Upper lobe of right lung (tissue), 1 donor: Measurements from ENCODE around the gene RIMBP3C. TPM values are rescaled to one million over a fixed set of nuclear protein-coding genes. Genes with fewer than 3 reads are reported as not detected.
"Not testable (repeated sequence)": the region's sequence is repeated elsewhere in the genome, so short reads cannot be mapped to it uniquely, and the experiment has no call there.

ENCODE experiments used
- ATAC-seq: fragments of 200-7000 bp; cut with Tn5 transposase; one replicate; pipeline ENCODE4 v1.9.1; 2020; ENCODE audit warnings: mild to moderate bottlenecking, moderate library complexity
- DNase-seq: peaks from one replicate; pipeline ENCODE4 v3.0.0-alpha.2; 2020
- H3K27ac ChIP-seq: fragments of 200-600 bp; one replicate; pipeline ENCODE4 v1.8.0; 2022
- H3K27me3 ChIP-seq: fragments of 200-600 bp; one replicate; pipeline ENCODE4 v1.8.0; 2022; ENCODE audit warnings: mild to moderate bottlenecking
- H3K36me3 ChIP-seq: fragments of 200-600 bp; one replicate; pipeline ENCODE4 v1.8.0; 2022
- H3K4me1 ChIP-seq: fragments of 200-600 bp; one replicate; pipeline ENCODE4 v1.8.0; 2022
- H3K4me3 ChIP-seq: fragments of 200-600 bp; one replicate; pipeline ENCODE4 v1.8.0; 2022; ENCODE audit warnings: mild to moderate bottlenecking
- H3K9me3 ChIP-seq: fragments of 200-600 bp; one replicate; pipeline ENCODE4 v1.8.0; 2022
- CTCF ChIP-seq: fragments of 200-600 bp; IDR thresholded peaks from one replicate; pipeline ENCODE4 v1.8.0; 2022; ENCODE audit warnings: antibody characterized with exemption
- intact Hi-C: fragments of 100-400 bp; cut with DNase I; formaldehyde crosslinking; loops from one replicate; pipeline ENCODE4 v1.11.0; 2022
- total RNA-seq: library from RNA; stranded (reverse); fragmentation: NEBNext Ultra II Directional; extraction: Animal tissue kit (Norgen Biotek cat#: 25700); gene quantifications from one replicate; pipeline ENCODE4 v1.2.1, GENCODE V29; 2021
- donor health status: DM: no; HTN: yes; CAD: no; lungs with severe emphysema.

Gene RIMBP3C
- total RNA-seq, 1 donor from 2014 or later: 0.41 TPM

GRCh38 chr22:21567456-21568346 is 16.4 kb upstream of the RIMBP3C start, which contains the start of gene UBE2L3:
Gene UBE2L3, plus strand, starts transcription at chr22:21567714. Its CDS starts 31 bp downstream, at chr22:21567745.
- Histone ChIP-seq H3K27me3 (no peaks in the 10 kb centered on the region), H3K9me3 (no peaks in the 10 kb centered on the region), H3K4me3 (peak within 1 kb of the TSS; percentile 97), H3K36me3 (peaks cover 4% of the 10 kb centered on the region), H3K27ac (peak within 1 kb of the TSS; percentile 97), H3K4me1 (peaks cover 40% of the 10 kb centered on the region)
- peak; percentile 93 for DNase-seq
- peak; percentile 97 for ATAC-seq
- intact Hi-C loops: no loop called here
- no peak for TF ChIP-seq CTCF

DNA sequence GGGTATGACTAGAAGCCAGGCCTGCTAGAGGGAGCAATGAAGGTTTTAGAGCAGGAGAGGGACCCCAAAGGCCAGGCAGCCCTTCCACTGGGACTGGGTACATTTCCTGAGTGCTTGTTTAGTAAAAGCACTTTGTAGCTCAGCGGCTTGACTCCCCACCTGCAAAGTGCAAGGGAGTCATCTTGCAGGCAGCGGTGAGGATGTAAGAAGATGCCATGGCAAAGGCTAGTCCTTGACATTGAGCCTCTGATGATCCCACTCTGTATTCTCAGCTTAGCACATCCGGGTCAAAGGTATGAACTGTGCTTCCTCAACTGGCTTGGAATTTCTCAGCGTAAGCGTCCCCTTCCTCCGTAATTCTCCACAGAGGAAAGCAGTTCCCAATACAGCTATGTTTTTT is 13.2 kb upstream of the RIMBP3C start:
- peaks cover 11% of the 10 kb centered on the region for H3K4me1 ChIP-seq
- no peak overlapping the region for H3K4me3 ChIP-seq
- H3K27me3 ChIP-seq: no peaks in the 10 kb centered on the region
- intact Hi-C loops: no loop called here
- DNase-seq (no peak), ATAC-seq (no peak)
- no peak for TF ChIP-seq CTCF
- H3K27ac ChIP-seq: no peak overlapping the region
- no peaks in the 10 kb centered on the region for H3K9me3 ChIP-seq
- H3K36me3 ChIP-seq: no peaks in the 10 kb centered on the region

GRCh38 chr22:21563912-21564311 is 12.7 kb upstream of the RIMBP3C start:
- DNase-seq: no peak
- TF ChIP-seq CTCF: no peak
- peaks cover 6% of the 10 kb centered on the region for H3K4me1 ChIP-seq
- H3K27me3 ChIP-seq: no peaks in the 10 kb centered on the region
- intact Hi-C loops: no loop called here
- H3K9me3 ChIP-seq: no peaks in the 10 kb centered on the region
- H3K27ac ChIP-seq: no peak overlapping the region
- H3K4me3 ChIP-seq: no peak overlapping the region
- no peaks in the 10 kb centered on the region for H3K36me3 ChIP-seq
- no peak for ATAC-seq

GRCh38 chr22:21560657-21561056 is 9.4 kb upstream of the RIMBP3C start:
- H3K36me3 ChIP-seq, DNase-seq, H3K27ac ChIP-seq, H3K9me3 ChIP-seq, intact Hi-C loops, H3K27me3 ChIP-seq, H3K4me1 ChIP-seq, H3K4me3 ChIP-seq: not testable (repeated sequence)
- peak; percentile 13 for ATAC-seq

DNA sequence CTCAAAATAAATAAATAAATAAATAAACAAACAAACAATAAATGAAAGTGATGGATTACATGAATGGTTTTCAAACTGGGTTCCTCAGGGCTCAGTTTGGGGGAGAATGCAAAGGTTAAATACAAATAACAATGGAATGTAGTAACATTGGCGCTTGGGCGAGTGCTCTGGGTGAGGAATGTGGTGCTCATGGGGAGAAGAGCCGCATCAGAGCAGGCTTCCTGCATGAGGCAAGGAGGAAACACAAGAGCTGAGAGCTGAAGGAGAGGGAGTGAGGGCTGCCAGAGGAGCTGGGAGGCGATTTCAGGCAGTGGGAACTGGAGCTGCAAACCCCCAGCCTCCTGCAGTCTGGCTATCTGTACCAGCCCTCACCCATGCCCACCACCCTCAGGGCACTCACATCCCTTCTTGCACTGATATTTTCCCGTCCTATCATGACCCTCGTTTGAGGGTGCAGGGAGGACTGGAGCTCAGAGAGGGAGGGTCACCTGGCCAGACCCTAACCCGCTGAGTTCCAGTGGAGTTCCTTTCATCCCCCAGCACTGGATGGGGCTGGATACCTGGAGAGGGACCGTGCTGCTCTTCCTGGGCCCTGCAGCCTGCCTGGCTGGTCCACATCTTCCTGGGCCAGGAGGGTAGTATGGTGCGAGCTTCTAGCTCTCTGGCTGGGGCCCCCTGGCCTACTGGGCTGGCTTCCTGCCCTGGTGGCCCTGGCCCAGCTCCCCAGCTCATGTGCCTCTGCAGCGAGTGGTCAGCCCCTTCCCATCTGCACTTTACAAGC is 8.3 kb upstream of the RIMBP3C start:
- intact Hi-C loops, H3K27ac ChIP-seq, H3K4me3 ChIP-seq, H3K9me3 ChIP-seq, H3K36me3 ChIP-seq, H3K4me1 ChIP-seq, H3K27me3 ChIP-seq: not testable (repeated sequence)
- peak; percentile 38 for DNase-seq
- peak; percentile 67 for ATAC-seq

GRCh38 chr22:21550678-21551047 is 598 bp downstream of the RIMBP3C start:
- H3K27ac ChIP-seq, H3K27me3 ChIP-seq, H3K36me3 ChIP-seq, DNase-seq, H3K9me3 ChIP-seq, H3K4me3 ChIP-seq, H3K4me1 ChIP-seq, intact Hi-C loops: not testable (repeated sequence)
- peak; percentile 79 for ATAC-seq

GRCh38 chr22:21550008-21550677 is 1.1 kb downstream of the RIMBP3C start:
- H3K27me3 ChIP-seq, H3K36me3 ChIP-seq, H3K9me3 ChIP-seq, H3K27ac ChIP-seq, intact Hi-C loops, H3K4me3 ChIP-seq, DNase-seq, H3K4me1 ChIP-seq: not testable (repeated sequence)
- peak; percentile 84 for ATAC-seq

- H3K27ac ChIP-seq, H3K4me3 ChIP-seq, intact Hi-C loops, H3K27me3 ChIP-seq, H3K36me3 ChIP-seq, H3K9me3 ChIP-seq, DNase-seq, H3K4me1 ChIP-seq: not testable (repeated sequence)
- peak; percentile 24 for ATAC-seq
These were observed 1.7 kb downstream of the RIMBP3C start for GRCh38 chr22:21549558-21549957.

GRCh38 chr22:21544432-21545322 is 6.6 kb downstream of the RIMBP3C start:
- ATAC-seq: peak; percentile 61

DNA sequence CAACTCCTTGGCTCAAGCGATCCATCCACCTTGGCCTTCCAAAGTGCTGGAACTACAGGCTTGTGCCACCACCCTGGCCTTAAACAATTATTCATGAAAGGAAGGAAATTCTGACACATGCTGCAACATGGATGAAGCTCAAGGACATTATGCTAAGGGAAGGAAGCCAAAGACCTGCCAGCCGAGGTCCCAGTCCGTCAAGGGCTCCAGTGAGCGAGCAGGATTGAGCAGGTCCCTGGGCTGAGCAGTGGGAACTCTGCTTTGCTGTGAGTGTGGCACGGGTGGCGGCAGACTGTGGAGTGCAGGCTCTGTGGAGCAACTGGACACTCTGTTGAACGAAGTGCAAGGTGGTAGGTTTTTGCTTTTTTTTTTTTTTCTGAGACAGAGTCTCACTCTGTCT is 11.4 kb downstream of the RIMBP3C start:
- H3K9me3 ChIP-seq, DNase-seq, H3K4me1 ChIP-seq, H3K4me3 ChIP-seq, H3K27me3 ChIP-seq, H3K36me3 ChIP-seq, intact Hi-C loops, ATAC-seq, H3K27ac ChIP-seq: not testable (repeated sequence)

More at GRCh38 chr22:21544432-21545322, 6.6 kb downstream of the RIMBP3C start:
- H3K27me3 ChIP-seq, intact Hi-C loops, DNase-seq, H3K36me3 ChIP-seq, H3K4me3 ChIP-seq, H3K9me3 ChIP-seq, H3K4me1 ChIP-seq, H3K27ac ChIP-seq: not testable (repeated sequence)
